ENCODE results near the gene DTNA. TPM values are rescaled to one million over a fixed set of nuclear protein-coding genes. Genes with fewer than 3 reads are reported as not detected.

Gene DTNA
- total and polyA plus RNA-seq, 2 of the 8 experiments (the other 6 are each of a cell fraction or from before 2014, with no cell fraction given) = 30.2 to 32.7 TPM

DNA sequence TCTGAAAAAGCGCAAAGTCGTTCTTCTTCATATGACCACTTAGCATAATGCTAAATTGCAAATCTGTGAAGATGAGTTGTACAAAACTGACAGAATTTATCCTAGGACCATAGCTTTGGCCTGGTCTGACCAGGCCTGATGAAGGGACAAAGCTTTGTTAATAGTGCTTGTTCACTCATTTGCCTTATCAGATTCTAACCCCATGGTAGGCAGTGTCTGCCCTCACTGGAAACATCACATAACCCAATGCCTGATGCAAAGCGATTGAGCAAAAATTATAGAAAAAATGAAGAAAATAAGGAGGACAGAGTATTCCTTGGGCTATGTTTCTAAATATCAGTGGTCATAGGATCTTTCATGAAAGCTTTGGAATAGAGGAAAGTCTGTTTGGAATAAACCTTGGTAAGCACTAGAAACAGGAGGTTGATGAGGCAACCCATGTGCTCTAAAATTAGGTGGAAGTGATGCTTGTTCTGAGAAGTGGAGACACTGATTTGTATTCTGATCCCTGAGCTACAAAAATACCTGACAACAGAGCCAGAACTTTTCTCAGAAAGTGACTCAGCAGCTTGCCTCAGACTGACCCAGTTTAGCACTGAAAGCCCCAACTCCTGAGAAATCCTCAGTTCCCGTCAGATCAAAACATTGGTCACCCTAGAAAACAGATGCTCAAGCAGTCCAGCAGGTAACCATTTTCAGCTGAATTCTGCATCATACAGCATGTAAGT, 199.7 kb downstream of the DTNA start (continued):
- TF ChIP-seq, protein P1, sequence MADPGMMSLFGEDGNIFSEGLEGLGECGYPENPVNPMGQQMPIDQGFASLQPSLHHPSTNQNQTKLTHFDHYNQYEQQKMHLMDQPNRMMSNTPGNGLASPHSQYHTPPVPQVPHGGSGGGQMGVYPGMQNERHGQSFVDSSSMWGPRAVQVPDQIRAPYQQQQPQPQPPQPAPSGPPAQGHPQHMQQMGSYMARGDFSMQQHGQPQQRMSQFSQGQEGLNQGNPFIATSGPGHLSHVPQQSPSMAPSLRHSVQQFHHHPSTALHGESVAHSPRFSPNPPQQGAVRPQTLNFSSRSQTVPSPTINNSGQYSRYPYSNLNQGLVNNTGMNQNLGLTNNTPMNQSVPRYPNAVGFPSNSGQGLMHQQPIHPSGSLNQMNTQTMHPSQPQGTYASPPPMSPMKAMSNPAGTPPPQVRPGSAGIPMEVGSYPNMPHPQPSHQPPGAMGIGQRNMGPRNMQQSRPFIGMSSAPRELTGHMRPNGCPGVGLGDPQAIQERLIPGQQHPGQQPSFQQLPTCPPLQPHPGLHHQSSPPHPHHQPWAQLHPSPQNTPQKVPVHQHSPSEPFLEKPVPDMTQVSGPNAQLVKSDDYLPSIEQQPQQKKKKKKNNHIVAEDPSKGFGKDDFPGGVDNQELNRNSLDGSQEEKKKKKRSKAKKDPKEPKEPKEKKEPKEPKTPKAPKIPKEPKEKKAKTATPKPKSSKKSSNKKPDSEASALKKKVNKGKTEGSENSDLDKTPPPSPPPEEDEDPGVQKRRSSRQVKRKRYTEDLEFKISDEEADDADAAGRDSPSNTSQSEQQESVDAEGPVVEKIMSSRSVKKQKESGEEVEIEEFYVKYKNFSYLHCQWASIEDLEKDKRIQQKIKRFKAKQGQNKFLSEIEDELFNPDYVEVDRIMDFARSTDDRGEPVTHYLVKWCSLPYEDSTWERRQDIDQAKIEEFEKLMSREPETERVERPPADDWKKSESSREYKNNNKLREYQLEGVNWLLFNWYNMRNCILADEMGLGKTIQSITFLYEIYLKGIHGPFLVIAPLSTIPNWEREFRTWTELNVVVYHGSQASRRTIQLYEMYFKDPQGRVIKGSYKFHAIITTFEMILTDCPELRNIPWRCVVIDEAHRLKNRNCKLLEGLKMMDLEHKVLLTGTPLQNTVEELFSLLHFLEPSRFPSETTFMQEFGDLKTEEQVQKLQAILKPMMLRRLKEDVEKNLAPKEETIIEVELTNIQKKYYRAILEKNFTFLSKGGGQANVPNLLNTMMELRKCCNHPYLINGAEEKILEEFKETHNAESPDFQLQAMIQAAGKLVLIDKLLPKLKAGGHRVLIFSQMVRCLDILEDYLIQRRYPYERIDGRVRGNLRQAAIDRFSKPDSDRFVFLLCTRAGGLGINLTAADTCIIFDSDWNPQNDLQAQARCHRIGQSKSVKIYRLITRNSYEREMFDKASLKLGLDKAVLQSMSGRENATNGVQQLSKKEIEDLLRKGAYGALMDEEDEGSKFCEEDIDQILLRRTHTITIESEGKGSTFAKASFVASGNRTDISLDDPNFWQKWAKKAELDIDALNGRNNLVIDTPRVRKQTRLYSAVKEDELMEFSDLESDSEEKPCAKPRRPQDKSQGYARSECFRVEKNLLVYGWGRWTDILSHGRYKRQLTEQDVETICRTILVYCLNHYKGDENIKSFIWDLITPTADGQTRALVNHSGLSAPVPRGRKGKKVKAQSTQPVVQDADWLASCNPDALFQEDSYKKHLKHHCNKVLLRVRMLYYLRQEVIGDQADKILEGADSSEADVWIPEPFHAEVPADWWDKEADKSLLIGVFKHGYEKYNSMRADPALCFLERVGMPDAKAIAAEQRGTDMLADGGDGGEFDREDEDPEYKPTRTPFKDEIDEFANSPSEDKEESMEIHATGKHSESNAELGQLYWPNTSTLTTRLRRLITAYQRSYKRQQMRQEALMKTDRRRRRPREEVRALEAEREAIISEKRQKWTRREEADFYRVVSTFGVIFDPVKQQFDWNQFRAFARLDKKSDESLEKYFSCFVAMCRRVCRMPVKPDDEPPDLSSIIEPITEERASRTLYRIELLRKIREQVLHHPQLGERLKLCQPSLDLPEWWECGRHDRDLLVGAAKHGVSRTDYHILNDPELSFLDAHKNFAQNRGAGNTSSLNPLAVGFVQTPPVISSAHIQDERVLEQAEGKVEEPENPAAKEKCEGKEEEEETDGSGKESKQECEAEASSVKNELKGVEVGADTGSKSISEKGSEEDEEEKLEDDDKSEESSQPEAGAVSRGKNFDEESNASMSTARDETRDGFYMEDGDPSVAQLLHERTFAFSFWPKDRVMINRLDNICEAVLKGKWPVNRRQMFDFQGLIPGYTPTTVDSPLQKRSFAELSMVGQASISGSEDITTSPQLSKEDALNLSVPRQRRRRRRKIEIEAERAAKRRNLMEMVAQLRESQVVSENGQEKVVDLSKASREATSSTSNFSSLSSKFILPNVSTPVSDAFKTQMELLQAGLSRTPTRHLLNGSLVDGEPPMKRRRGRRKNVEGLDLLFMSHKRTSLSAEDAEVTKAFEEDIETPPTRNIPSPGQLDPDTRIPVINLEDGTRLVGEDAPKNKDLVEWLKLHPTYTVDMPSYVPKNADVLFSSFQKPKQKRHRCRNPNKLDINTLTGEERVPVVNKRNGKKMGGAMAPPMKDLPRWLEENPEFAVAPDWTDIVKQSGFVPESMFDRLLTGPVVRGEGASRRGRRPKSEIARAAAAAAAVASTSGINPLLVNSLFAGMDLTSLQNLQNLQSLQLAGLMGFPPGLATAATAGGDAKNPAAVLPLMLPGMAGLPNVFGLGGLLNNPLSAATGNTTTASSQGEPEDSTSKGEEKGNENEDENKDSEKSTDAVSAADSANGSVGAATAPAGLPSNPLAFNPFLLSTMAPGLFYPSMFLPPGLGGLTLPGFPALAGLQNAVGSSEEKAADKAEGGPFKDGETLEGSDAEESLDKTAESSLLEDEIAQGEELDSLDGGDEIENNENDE (IDR thresholded peaks at IDR 0.05; ENCODE audit: insufficient replicate concordance, low read length) = no peak
